ENCODE results near the gene SENP7. TPM values are rescaled to one million over a fixed set of nuclear protein-coding genes. Genes with fewer than 3 reads are reported as not detected.

SENP7 gene
- total and polyA plus RNA-seq, 2 donors from 2014 or later, result 5.4 to 28.7 TPM

DNA sequence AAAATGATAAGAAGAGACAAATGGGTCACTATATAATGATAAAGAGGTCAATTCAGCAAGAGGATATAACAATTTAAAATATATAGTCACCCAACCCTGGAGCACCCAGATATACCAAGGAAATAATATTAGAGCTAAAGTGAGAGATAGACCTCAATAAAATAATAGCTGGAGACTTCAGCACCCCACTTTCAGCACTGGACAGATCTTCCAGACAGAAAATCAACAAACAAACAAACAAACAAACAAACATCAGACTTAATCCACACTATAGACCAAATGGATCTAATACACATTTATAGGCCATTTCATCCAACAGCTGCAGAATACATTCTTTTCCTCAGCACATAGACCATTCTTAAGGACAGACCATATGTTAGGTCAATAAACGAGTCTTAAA, 79.4 kb downstream of the SENP7 start:
- no peaks in the 10 kb centered on the region for H3K27me3 ChIP-seq (ENCODE audit: control insufficient read depth, insufficient read depth, low read length)
- no peak overlapping the region for H3K4me3 ChIP-seq (ENCODE audit: low read length in 3 of 3)
- no peaks in the 10 kb centered on the region for H3K36me3 ChIP-seq (ENCODE audit: control insufficient read depth in 2 of 3, insufficient read depth in 3 of 3, low read length in 3 of 3)
- no peak for DNase-seq
- no peaks in the 10 kb centered on the region for H3K4me1 ChIP-seq (ENCODE audit: control insufficient read depth in 2 of 3, insufficient read depth in 2 of 3, low read depth in 1 of 3, low read length in 3 of 3)
- intact Hi-C loops (cut with DNase I), result no loop called here
- TF ChIP-seq, protein P1, sequence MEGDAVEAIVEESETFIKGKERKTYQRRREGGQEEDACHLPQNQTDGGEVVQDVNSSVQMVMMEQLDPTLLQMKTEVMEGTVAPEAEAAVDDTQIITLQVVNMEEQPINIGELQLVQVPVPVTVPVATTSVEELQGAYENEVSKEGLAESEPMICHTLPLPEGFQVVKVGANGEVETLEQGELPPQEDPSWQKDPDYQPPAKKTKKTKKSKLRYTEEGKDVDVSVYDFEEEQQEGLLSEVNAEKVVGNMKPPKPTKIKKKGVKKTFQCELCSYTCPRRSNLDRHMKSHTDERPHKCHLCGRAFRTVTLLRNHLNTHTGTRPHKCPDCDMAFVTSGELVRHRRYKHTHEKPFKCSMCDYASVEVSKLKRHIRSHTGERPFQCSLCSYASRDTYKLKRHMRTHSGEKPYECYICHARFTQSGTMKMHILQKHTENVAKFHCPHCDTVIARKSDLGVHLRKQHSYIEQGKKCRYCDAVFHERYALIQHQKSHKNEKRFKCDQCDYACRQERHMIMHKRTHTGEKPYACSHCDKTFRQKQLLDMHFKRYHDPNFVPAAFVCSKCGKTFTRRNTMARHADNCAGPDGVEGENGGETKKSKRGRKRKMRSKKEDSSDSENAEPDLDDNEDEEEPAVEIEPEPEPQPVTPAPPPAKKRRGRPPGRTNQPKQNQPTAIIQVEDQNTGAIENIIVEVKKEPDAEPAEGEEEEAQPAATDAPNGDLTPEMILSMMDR (IDR thresholded peaks at IDR 0.05; ENCODE audit: borderline replicate concordance, extremely low read depth, insufficient read depth), result no peak
- no peak overlapping the region for H3K9ac ChIP-seq (ENCODE audit: low read length in 3 of 3)
- peaks cover 0 to 2% (median 0%) of the 10 kb centered on the region in 3 donors for H3K9me3 ChIP-seq (ENCODE audit: control insufficient read depth in 2 of 3, insufficient read depth in 1 of 3, low read length in 3 of 3)
- no peak overlapping the region for H3K27ac ChIP-seq (ENCODE audit: low read depth in 2 of 2, low read length in 2 of 2)
- no peak for FAIRE-seq

DNA sequence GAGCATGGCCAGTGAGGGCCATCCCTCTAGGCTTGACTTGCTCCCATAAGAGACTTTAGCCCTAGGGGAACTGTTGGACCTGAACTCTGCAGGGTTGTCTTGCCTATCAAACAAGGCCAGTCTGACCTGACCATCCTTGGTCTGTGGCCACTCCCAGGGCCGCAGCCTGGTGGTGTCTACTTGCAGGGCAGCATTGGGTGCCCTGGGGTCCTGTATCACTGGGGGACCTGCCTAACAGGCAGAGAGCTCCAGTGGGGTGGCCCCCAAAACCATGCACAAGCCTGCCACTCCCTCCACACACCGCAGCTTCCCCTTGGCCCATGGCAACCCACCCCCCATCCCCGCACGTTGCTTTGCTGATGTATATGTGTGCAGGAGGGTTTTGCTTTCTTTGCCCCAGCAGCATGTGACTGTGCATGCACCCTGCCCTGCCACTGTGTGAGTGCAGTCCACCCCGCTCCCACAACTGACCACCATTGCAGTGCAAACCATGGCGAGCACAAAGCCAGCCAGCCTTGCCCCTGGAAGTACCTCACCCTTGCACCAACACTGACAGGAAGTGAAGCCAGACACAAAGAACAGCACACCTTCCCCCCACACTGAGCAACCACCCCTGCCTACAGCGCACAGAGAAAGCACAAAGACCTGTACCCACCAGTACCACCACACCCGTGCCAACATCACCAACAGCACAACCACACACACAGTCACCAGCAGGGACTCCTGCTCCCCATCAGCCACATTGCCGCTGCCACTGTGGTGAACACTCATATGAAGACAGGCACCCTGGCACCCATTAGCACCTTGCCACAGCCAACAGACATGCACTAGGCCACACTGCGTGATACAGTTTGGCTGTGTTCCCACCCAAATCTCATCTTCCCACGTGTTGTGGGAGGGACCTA, 88.8 kb downstream of the SENP7 start:
- FAIRE-seq, result no peak

DNA sequence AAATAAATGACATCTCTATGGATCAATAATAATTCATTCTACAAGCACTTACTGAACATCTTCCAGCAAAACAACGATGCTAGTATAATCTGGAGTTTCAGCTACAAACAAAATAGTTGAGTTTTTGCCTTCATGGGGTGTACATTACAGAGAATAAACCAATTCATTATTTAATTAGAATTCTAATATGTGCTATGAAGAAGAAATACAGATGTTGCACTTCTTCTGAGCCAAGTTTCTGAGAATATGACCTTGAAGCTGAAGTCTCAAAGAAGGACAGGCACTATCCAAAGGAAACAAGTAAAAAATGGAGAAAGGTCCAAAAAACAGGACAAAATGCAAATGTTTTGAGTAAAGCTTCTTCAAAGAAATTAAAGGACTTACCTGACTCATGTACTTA, 94.2 kb downstream of the SENP7 start:
- H3K9me3 ChIP-seq (ENCODE audit: control insufficient read depth in 2 of 3, insufficient read depth in 1 of 3, low read length in 3 of 3), result no peaks in the 10 kb centered on the region
- no peaks in the 10 kb centered on the region for H3K36me3 ChIP-seq (ENCODE audit: control insufficient read depth in 2 of 3, insufficient read depth in 3 of 3, low read length in 3 of 3)
- H3K4me1 ChIP-seq (ENCODE audit: control insufficient read depth in 2 of 3, insufficient read depth in 2 of 3, low read depth in 1 of 3, low read length in 3 of 3), result no peaks in the 10 kb centered on the region
- no peak for DNase-seq
- TF ChIP-seq, protein P1 (IDR thresholded peaks at IDR 0.05; ENCODE audit: borderline replicate concordance, extremely low read depth, insufficient read depth), result no peak
- FAIRE-seq, result no peak
- no peak overlapping the region for H3K27ac ChIP-seq (ENCODE audit: low read depth in 2 of 2, low read length in 2 of 2)
- H3K27me3 ChIP-seq (ENCODE audit: control insufficient read depth, insufficient read depth, low read length), result no peaks in the 10 kb centered on the region
- no peak overlapping the region for H3K4me3 ChIP-seq (ENCODE audit: low read length in 3 of 3)
- intact Hi-C loops (cut with DNase I), result no loop called here
- H3K9ac ChIP-seq (ENCODE audit: low read length in 3 of 3), result no peak overlapping the region

More for the DNA sequence above, 88.8 kb downstream of the SENP7 start:
- H3K27me3 ChIP-seq (ENCODE audit: control insufficient read depth, insufficient read depth, low read length), result no peaks in the 10 kb centered on the region
- H3K27ac ChIP-seq (ENCODE audit: low read depth in 2 of 2, low read length in 2 of 2), result no peak overlapping the region
- intact Hi-C loops (cut with DNase I), result no loop called here
- no peaks in the 10 kb centered on the region for H3K4me1 ChIP-seq (ENCODE audit: control insufficient read depth in 2 of 3, insufficient read depth in 2 of 3, low read depth in 1 of 3, low read length in 3 of 3)
- peaks cover 0 to 3% (median 0%) of the 10 kb centered on the region in 3 donors for H3K9me3 ChIP-seq (ENCODE audit: control insufficient read depth in 2 of 3, insufficient read depth in 1 of 3, low read length in 3 of 3)
- H3K9ac ChIP-seq (ENCODE audit: low read length in 3 of 3), result no peak overlapping the region
- H3K36me3 ChIP-seq (ENCODE audit: control insufficient read depth in 2 of 3, insufficient read depth in 3 of 3, low read length in 3 of 3), result no peaks in the 10 kb centered on the region
- no peak overlapping the region for H3K4me3 ChIP-seq (ENCODE audit: low read length in 3 of 3)
- TF ChIP-seq, protein P1 (IDR thresholded peaks at IDR 0.05; ENCODE audit: borderline replicate concordance, extremely low read depth, insufficient read depth), result no peak
- DNase-seq, result peak in 1 of 5 donors; percentile 69

All from kidney (tissue), 14 donors.